Left lobe of liver (tissue), 2 donors: ENCODE data around the gene CDKAL1. TPM values are rescaled to one million over a fixed set of nuclear protein-coding genes. Genes with fewer than 3 reads are reported as not detected.
"Not testable (repeated sequence)": the region's sequence is repeated elsewhere in the genome, so short reads cannot be mapped to it uniquely, and the experiment has no call there.

Experiments
- ATAC-seq: fragments of 200-7000 bp; cut with Tn5 transposase; one replicate; pipeline ENCODE4 v1.9.1; 2020; ENCODE audit warnings: mild to moderate bottlenecking, moderate library complexity
- DNase-seq: peaks from one replicate; pipeline ENCODE4 v3.0.0-alpha.2; 2020; ENCODE audit warnings: low spot score
- total RNA-seq: library from RNA; stranded (reverse); gene quantifications from one replicate; pipeline ENCODE4 v1.2.1, GENCODE V29; 2021
- donor health status: DM: no; HTN: no; CAD: no; lungs with moderate emphysema.
- donor health status: DM: no; HTN: yes; CAD: no.

The CDKAL1 gene
- total RNA-seq, 1 donor from 2014 or later = 5.1 TPM

DNA sequence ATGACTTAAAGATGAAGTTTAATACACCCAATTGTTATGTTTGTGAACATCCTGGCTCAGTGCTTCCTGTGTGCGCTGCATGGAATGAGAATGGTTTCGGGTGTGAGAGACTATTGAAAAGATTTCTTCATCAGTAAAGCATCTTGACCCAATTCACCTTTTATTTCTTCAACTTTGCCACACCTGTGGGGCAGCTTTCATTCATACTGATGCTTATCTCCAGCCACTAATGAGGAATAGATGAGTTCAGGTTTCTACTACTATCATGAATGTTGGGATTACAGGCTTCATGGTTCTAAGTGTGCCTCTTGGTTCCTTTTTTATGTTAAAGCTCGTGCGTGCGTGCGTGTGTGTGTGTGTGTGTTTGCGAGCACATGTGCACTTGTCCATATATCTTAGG, 685.6 kb downstream of the CDKAL1 start:
- ATAC-seq (no peak), DNase-seq (no peak)

DNA sequence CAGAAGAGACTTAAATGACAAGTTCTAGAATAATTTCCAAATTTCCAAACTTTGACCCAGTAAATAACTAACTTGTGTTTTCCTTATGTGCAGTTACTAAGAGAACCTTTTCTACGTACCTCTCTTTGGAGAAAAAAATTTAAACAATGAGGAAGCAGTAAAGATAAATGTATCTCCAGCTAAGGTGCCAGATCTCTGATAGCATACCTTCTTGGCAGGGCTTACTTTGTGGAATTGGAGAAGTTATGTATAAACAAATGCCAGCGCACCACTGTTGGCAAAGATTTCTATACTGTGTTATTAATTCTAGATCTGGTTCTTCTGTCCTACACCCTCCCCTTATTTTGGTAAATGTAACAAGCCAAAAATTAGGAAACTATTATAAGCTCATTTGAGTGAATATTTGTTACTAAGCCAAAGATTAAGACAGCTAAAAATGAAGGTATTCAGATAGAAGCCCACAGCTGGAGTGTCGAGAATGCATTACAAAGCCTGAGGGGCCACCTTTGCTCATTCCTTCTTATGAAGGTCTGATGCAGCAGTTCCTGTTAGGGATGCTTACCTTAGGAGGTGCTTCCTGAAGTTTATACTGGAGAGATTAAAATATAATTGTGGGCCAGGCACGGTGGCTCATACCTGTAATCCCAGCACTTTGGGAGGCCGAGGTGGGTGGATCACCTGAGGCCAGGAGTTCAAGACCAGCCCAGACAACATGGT, 686.2 kb downstream of the CDKAL1 start:
- ATAC-seq (no peak), DNase-seq (no peak)

DNA sequence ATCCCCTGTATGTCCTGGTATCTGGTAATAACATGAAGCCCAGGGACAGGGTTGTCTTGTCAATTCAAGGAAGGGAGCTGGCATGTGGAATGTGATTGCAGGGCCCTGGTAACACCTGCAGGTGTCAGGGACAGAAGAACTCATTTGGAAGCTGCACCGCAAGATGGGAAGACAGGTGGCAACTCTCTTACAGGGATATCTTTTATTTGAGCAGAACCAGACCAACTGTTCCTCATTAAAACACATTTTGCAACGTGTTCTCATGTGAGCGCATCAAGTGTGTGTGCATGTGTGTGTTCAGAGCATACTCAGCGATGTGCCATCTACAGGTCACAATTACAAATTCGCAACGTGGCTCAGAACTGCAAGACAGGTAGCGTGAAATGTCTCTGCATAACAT, 688.4 kb downstream of the CDKAL1 start:
- no peak for DNase-seq
- ATAC-seq = no peak

DNA sequence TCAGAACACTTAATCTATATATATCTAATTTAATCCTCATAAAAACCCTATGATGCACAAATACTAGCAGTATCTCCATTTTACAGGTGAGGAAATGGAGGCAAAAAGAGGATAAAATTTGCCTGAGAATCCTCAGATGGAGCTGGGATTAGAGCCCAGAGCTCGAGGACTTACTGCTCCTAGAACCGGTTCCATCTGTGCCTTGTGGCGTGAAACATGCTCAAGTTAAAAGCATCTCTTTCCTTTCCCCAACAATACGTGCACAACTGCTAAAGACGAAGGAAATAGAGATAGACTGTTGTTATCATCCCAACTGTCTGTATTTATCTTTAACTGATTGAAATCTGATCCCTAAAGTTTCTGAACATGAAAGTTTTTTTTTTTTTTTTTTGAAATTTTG, 691.7 kb downstream of the CDKAL1 start:
- no peak for ATAC-seq

DNA sequence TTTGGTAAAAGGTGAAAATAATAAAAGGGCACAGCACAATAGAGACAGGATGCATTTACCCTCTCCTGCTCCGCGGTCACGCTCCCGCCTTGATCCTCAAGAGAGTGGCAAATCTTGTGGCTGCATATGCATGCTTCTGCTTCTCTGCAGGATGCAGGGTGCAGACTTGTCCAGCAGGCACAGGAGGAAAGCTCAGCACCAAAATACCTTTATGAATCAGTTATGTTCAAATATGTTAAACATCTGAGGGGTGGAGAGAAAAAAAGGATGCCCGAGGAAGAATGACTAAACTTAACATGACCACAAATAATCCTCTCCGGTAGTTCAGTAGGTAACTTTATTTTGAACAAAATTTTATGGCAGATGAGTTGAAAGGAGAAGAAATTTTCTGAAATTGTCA, 693.2 kb downstream of the CDKAL1 start:
- no peak for ATAC-seq
- no peak for DNase-seq

More for the DNA sequence above, 691.7 kb downstream of the CDKAL1 start:
- DNase-seq = no peak

DNA sequence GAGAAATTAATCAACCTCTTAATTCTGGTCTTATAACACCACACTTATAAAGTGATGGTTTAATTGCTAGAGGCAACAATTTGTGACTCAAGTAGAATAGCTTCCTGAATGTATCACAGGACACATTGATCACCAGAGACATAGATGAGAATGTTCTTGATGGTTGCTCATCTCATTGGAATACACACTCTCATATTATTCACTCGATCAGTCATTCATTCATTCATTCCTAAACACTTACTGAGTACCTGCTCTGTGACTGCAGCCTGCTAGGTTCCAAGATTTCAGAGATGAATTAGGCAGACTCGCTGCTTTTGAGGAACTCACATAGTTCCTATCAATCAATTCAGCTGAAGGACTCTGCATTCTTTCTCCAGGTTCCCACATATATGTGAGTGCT, 694.2 kb downstream of the CDKAL1 start:
- no peak for DNase-seq
- ATAC-seq = no peak

DNA sequence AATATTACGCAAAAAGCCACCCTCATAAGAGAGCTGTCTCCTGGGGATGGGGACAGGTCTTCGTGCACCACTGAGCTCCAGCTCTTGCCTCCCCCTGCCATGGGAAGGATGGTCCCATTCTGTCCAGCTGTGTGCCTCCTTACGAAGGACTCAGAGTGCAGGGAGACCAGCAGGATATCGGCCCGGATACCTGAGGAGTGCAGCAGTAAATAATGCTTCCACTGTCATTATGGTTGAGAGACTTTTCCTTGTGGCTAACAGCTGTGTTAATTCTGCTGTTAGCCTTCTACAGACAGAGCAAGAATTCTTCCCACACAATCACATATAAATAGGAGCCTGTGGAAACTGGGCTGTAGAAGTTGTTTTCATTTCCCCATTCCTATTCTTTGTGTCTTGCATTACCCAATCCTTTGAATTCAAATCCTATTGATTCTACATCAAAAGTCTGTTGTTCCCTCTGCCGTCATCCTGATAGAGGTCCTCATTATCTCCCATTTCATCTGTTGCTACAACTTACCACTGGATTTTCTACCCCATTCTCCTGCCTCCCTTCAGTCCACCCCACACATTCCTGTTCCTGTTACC, 694.7 kb downstream of the CDKAL1 start:
- ATAC-seq (no peak), DNase-seq (no peak)

DNA sequence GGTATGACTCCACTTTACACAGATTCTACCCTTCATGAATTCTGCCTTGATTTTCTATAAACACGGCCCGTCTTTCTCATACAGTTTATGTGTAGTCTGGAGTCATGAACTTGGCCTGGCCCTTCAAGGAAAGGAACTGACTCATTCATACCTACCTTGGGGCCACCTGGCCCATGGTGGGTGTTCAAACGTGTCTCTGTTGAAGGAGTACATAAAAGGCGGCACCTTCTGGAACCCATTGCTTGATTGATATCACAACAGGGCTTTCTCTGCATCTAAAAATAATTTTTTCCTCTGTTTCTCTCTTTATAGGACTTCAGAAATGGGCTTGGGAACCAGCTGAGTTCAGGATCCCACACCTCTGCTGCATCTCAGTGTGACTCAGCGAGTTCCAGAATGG, 696.3 kb downstream of the CDKAL1 start:
- DNase-seq (no peak), ATAC-seq (no peak)

DNA sequence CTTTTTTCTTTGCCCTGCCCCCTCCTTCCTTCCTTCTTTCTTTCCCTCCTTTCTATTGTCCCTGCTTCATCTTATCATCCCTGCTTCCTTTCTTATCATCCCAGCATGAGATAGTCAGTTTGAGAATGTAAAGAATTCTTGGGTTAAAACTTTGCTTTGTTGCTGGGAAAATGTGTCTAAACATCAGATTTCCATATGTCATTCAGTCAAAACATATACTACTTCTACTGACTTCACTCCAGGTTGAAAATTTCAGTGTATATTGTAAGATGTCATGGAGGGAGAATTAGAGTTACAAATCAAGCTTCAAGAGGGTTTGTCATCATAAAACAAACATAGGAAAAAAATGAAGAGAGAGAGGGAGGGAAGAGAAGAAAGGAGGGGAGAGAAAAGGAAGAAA, 700.9 kb downstream of the CDKAL1 start:
- DNase-seq (no peak), ATAC-seq (no peak)

DNA sequence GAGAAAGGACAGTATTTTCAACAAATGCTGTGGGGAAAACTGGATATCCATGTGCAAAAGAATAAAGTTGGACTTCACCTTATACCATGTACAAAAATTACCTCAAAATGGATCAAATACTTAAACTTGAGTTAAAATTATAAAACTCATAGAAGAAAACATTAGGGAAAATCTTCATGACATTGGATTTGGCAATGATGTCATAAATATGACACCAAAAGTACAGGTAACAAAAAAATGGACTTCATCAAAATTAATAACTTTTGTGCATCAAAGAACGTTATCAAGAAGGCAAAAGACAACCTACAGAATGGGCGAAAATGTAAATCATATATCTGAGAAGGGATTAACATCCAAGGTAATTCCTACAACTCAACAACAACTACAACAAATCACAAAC, 704.0 kb downstream of the CDKAL1 start:
- DNase-seq (no peak), ATAC-seq (no peak)

DNA sequence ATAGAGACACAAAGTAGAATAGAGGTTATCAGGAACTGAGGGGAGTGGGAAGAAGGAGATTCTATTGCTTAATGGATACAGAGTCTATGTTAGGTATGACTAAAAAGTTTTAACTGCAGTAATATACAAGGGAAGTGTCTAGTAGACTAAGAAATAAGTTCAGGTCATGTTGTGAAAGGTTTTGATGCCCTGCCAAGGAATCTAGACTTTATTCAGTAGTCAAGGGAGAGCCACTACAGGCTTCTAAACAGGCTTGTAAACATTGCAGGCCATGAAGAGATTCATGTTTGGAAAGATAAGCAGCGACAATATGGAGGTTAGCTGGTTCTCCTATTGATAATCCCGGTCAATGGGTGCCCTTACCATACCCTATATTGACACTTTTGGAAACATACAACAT, 706.5 kb downstream of the CDKAL1 start:
- no peak for DNase-seq
- peak; percentile 75 for ATAC-seq

DNA sequence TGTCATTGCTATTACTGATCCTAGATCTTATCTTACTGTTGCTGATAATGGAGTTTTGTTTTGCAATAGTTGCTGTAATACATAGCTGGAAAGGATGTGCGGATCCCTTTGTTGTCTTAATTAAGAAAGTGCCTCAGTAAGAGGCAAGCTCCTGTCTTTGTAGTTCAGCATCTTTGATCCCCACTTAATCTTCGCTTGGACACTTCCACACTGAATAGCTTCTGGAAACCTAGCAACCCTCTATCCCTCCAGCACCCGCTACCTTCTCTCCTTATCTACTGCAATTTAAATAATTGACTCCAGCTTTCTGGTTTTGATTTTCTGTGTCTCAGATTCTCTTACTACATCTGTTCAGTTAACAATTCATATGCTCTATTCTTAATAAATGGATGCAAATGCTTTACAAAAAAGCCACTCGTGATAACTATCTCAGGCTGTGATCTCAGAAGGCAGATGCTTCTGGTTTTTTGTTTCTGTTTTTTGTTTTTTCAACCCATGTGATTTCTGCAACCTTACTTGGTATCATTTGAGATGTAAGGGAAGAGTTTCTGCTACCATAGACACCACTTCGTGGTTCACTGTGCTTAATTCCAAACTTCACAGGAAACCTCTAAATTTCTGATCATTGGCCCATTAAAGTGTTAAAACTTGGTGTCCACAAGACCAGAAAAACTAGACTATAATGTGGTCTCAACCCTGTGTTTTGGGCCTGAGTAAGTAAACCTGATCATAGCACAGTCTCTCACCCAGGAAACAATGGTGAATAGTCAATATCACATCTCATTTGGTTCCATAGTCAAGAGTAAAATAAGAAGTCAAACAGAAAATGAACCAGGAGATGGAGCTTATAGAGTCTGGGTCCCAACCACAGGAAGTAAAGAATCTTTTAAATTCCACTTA, 707.2 kb downstream of the CDKAL1 start:
- ATAC-seq (no peak), DNase-seq (no peak)

DNA sequence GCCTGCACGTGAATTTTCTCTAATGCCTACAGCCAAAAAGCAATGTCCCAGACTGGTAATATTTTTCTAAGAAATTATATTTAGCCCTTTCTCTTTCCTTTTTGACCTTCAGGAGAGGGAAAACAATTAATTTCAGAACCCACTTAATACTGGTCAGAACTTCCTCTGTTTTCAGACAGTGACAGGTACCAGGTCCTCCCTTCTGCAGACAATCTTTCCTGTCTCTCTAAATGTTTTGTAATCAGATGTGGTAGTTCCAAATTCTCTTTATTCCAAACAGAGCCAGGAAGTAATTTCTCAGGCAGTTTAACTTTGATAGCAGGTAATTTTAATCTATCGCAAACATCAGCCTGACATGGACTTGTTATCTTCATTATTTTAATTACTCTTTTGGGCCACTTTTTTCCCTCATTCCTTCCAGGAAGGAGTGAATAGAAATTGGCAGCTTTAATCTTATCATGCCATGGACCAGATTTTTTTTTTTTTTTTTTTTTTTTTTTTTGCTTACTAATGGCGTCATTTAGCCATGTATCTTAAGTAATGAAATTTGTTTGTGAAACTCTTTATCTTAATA, 710.7 kb downstream of the CDKAL1 start:
- DNase-seq (no peak), ATAC-seq (no peak)

DNA sequence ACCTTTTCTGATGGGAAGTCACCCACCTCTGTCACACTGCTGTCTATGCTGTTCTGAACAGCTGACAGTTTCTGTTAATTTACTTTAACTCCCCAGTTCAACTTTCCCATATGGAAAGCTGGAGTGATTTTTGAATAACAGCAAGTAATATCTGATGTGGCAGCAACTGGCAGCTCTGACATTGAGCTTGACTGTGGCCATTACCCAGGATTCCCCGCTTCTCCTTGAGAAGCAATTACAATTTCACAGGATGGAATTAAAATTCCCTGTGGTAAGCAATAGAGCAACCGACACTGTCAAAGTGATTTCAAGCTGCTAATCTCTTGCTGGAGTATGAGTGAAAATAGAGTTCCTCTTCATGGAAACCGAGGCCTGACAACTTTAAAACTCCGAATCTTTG, 711.2 kb downstream of the CDKAL1 start:
- DNase-seq (no peak), ATAC-seq (no peak)

DNA sequence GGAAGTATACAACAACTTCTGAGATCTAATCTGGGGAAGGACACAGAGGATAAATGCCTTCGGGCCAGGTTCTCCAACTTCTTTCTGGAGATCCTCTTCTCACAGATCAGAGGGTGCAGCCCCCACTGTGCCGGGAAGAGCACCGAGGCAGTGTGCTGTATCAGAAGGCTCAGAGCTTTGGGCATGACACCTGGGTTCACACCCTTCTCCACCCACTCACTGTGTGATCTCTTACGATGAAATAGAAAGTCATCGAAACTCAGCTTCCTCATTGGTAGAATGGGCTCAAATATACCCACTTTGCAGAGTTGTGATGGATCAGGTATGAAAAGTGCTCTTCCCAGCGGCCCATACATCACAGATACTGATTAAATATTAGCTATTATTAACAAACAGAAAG, 711.8 kb downstream of the CDKAL1 start:
- ATAC-seq (no peak), DNase-seq (no peak)

DNA sequence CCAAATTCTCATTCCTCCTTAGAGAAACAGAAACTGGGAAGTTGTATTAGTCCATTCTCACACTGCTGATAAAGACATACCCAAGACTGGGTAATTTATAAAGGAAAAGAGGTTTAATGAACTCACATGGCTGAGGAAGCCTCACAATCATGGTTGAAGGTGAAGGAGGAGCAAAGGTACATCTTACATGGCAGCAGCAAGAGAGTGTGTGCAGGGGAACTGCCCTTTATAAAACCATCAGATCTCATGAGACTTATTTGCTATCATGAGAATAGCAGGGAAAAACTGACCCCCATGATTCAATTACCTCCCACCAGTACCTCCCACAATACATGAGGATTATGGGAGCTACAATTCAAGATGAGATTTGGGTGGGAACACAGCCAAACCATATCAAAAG, 720.2 kb downstream of the CDKAL1 start:
- ATAC-seq, DNase-seq: not testable (repeated sequence)

DNA sequence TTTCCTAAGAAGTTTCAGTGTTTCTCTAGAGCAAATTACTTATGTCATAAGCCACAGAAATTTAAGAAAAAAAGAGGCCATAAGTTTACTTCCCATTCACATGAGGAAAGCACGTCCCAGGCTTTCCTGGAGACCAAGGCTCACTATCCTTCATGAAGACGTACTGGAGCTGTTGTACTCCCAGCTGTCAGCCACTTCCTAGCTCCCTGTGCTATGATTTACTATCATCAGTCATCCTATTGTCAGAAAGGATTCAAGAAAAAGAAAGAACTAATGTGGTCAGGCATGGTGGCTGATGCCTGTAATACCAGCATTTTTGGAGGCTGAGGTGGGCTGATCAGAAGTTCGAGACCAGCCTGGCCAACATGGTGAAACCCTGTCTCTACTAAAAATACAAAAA, 721.9 kb downstream of the CDKAL1 start:
- ATAC-seq (no peak), DNase-seq (no peak)

DNA sequence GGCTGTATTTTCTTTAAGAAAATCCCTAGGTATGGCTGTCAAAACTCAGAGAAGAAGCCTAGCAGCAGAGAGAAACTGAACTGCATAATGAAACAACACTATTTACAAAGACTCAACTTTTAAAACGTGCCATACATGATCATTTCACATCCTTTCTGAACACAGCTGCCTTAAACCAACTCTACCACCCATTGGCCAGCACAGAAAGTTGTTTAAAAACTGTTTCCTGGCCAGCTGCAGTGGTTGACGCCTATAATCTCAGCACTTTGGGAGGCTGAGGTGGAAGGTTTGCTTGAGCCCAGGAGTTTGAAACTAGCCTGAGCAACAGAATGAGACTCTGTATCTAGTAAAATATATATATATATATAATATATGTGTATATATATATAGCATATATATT, 722.9 kb downstream of the CDKAL1 start:
- ATAC-seq = no peak
- no peak for DNase-seq

DNA sequence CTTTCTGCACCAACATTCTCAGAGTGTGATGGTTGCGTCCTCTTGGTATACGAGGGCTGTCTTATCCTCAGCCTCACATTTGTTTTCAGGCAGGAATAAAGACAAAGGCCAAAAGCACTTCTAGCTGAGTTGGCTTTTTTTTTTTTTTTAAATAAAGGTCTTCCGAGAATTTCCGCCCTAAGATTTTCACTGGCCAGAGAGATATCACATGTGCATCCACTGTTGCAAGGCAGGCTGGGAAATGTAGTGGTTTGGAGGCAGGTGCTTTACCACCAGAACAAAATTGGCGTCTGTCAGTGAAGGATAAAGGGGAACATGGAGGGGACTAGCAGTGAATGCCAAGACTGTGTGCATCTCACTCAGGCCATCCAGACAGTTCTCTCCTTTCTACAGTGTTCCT, 724.4 kb downstream of the CDKAL1 start:
- DNase-seq (no peak), ATAC-seq (no peak)

DNA sequence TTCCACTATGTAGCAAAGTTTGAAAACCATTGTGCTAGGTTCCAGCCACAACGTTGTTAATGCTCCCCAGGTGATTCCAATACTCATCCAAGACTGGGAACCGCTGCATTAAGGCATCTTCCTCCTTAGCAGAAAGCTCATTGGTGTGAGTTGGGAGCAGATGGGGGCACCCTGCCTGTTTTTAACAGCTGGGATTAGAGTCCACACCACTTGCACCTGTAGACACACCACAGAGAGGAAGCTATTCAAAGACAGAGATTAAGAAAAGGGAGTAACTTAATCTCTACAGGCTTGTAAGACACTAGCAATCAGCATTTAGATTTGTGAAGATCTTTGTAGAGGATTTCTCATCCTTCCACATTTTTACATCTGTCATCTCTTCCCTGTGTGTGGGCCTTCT, 725.4 kb downstream of the CDKAL1 start:
- DNase-seq (no peak), ATAC-seq (no peak)

DNA sequence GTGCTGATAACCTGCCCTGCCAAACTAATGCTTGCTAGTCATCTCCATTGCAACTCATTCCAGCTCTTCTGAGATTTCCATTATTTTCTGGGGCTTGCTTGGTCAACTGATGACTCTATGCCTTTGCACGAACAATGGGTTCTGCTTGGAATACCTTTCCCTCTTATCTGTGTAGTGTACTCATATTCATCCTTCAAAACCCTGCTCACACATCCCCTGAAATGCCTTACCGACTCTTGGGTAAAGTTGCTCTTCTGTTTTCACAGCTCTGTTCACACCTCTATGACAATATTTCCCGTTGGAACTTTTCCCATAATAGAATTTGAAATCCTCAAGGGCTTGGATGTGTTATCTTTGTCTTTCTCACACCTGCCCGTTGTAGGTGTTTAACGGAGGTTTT, 728.2 kb downstream of the CDKAL1 start:
- ATAC-seq = no peak
- DNase-seq = no peak
